HG03064 (cell line): ENCODE results near the gene VENTX.
"Not testable (repeated sequence)": the region's sequence is repeated elsewhere in the genome, so short reads cannot be mapped to it uniquely, and the experiment has no call there.

Experiments used
- ATAC-seq: cut with Tn5 transposase; IDR thresholded peaks from one replicate; pipeline ENCODE4 v1.9.1; 2021; ENCODE audit warnings: low read depth; ENCODE audit not compliant: unreplicated experiment

The VENTX gene

DNA sequence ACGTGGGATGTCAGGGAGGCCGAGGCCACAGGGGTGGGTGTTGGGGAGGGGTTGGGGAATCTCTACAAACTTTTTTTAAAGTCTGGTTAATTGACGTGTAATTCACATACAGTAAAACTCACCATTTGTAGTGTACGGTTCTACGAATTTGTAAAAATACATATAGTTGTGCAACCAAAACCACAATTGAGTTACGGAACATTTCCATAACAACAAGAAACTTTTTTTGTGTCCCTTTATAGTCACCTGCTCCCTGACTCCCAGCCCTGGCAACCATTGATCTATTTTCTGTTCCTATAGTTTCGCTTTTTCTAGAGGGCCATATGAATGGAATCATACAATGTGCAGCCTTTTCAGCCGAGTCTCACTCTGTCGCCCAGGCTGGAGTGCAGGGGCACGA is 2.9 kb upstream of the VENTX start:
- not testable (repeated sequence) for ATAC-seq

DNA sequence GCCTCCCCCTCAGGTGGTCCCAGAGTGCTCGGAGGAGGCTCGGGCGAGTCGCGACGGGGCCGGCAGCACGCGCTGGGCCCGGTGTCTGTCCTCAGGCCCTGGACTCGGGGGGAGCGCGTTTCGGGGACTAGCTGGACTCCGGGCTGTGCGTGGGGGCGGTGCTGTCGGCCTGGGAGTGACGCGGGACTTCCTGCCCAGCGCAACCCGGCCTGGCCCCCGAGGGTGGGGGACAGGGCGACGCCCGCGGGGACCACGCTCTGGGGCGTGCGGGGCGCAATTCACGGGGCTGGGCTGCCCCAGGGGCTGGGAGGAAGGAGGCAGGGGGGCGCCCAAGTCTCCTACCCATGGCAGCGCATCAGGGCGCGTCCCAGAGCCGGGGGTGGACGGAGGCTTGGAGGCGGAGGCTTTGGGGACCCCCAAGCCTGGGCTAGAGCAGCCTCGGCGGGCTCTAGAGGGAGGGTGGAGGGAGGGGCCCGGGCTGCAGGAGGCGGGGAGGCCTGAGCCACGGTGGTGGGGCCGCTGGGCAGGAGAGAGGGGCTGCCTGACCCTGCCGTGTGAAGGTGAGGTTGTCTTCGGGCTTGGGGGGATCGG is 2.3 kb upstream of the VENTX start:
- ATAC-seq, result no peak

DNA sequence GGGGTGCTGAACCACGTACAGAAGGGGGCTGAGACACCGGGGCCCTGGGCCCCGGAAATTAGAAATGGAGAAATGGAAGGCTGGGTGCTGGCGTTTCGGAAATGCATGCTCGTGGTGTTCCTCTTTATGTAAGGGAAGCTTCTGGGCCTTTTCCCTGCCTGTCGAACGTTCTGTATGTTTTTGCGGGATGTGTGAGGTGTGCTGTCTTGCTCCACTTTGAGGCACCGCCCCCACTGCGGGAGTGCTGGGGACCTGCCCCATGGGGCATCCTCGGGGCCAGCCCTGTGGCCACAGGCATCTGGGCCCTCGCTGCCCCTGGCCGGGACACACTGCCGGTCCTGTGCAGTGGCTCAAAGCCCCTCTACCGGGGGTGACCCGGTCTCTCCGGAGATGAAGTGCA is 1.7 kb upstream of the VENTX start:
- ATAC-seq, result no peak

DNA sequence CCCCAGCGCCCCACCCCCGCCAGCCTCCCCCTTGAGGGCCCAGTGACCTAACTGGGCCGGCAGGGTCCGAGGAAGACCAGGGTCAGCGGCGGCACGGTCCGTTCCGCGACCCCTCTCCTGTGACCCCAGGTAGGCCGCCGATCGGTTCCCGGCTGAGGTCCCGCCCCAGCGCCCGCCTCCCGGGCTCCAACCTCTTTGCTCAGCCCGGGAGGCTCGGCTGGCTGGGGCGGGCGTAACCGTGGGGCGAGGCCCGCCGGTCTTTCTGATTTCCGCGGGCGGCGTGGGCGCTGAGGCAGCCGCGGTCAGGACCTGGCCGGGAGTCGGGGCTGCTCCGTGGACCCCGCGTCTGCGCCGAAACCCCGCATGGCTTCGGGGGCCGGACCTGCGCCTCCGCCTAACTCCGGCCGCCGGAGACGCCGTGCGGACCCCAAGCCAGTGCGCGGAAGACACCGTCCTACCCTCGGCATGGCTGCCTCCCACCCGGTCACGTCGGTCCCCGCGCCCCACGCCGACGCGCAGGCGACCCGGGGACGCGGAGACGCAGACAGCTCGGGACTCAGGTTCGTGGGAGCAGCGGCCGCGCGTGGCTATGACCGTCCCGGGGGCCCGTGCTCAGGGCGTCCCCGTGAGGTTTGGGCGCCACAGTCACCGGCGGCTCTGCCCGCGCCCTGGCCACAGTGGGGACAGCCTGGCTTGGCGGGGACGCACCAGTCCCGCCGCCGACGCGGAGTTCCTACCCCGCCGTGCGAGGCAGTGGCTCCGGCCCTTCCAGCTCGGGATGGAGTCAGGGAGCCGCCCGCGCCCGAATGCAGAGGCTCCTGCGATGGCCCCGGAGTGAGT is 1.0 kb upstream of the VENTX start:
- ATAC-seq, result no peak

DNA sequence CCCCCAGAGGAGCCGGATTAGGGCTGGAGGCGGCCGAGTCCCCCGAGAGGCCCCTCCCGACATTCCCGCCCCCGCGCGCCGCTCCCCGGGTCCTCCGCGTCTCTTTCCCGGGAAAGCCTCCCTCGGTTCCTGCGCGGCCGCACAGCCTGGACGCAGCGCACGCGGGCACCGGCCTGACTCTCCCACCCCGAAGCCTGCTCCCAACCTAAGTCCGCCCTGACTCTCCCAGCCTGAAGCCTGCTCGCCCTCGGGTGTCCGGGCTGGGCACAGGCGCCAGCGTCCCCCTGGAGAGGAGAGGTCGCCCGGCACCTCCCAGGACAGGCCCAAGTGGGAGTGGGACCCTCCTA is 441 bp upstream of the VENTX start:
- no peak for ATAC-seq

DNA sequence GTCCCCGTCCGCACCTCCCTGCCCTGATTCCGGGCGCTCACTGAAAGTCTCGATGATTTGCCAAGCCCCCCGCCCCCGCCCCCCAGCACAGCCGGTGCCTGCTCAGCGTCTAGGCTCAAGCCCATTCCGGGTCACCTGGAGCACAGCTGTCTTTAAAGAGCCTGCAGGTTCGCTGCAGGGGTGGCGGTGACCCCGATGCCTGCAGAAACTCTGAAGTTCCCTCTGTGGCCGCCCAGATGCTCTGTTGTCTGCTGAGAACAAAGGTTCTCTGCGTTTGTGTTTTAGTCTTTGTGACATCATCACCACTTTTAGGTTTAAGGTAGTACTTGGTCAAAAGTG is 780 bp downstream of the VENTX start:
- ATAC-seq, result no peak

DNA sequence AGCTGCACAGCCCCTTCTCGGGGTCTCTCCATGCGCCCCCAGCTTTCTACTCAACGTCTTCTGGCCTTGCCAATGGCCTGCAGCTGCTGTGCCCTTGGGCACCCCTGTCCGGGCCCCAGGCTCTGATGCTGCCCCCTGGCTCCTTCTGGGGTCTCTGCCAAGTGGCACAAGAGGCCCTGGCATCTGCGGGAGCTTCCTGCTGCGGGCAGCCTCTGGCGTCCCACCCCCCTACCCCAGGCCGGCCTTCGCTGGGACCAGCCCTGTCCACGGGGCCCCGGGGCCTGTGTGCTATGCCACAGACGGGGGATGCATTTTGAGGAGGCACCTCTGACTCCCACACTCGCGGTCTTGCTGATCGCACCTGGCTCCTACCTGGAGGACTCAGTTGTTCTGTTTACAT is 2.3 kb downstream of the VENTX start:
- no peak for ATAC-seq

DNA sequence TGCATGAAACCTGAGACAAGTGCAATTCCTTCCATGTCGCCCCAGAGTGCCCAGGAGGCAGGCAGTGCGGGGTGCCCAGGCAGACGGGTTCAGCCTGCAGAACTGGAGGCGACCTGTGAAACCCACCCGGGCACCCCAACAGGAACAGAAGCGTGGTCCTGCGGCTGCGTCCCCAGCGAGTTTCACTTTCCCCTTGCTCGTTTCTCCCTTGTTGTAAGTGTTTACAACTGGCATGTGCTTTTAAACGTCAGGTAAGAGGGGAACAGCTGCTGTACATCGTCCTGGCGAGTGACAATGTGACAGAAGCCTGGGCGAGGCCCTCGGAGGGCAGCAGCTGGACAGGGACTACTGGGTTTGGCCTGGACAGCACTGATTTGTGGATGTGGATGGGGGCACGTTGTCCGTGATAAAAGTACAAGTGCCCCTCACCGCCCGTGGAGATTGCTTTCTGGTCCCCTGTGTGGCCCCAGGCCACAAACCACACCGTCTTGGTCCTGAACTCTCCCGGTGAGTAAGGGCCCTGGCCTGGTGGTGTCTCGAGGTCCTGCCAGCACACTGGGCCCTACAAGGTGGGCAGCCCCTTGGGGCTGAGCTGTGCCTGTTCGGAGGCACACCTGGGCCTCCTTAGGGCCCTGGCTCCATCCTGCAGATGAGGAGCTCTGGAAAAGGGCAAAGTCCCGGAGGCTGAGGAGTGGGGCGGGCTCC is 4.0 kb downstream of the VENTX start:
- ATAC-seq, result no peak

DNA sequence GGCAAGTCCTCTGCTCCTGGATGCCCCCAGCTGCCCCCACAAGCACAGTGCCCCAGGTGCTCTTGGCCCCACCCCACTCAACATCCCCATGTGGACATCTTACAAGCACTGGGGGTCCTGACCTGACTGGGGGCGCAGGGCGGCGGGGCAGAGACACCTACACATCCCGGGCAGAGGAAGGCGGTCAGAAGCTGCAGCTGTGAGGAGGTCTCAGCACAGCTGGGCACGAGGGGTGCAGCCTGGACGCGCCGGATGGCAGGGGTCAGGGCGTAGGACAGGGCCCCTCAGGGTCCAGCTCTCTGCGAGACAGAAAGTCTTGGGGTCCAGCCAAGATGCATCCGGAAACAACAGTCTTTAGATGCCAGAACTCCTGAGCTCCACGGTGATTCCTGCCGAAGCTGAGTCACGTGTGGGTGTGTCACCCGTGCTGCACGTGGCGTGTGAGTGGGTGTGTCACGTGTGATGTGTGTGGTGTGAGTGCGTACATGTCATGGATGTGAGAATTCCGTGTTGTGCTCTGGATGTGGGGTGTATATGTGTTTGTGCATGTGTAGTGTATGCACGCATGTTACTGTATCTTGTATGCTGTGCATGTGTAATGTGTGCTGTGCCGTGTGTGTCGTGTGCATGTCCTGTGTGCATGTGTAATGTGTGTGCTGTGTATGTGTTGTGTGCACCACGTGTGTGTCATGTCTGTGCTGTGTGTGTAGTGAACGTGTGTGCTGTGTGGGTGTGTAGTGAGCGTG is 5.1 kb downstream of the VENTX start:
- ATAC-seq, result no peak

DNA sequence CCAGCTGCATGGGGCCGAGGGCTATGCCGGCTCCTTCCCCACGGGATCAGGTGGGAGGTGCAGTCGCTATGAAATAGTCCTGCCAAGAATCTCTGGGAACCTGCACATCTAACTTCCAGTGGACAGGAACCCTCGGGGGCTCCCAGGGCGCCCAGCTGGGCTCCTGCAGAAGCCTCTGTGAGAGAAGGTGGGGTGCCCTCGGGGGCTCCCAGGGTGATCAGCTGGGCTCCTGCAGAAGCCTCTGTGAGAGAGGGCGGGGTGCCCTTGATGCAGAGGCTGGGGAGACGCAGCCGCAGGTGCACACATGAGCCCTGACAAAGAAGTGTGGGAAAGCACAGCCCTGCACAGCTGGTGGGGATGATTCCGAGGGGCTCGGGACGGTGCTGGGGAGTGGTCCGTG is 5.9 kb downstream of the VENTX start:
- ATAC-seq, result no peak

DNA sequence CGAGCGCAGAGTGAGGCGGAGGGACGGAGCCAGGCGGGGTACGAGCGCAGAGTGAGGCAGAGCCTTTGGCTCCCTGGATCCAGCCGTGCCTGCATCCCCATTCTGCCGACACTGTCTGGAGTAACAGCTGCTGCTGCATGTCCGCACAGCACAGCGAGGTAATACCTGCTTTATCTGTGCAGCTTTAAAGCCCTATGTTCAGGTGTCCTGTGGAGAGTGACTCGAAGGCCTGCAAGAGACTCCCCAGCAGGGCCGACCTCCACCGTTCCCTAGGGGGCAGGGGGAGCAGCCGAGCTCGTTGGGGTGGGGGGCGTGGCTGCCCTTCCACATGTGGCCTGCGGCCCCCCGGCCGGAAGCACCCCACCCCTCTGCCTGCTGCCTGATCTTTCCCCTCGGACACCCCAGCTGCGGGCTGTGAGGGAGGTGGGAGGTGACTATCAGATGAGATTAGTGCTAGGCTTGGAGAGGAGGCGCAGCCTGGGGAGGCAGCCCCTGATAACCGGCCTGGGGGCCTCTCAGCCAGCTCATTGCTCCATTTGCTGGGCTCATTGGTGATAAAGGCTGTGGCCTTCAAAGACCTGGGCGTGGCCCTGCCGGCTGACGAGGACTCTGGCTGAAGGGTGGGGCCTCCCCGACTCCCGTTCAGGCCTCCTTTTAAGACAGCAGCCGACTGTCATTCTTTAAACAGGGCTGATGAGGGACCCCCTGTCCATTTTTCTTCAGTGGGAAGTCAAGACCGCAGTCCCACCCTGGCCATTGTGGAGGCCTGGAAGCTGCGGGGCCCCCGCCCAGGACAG is 8.0 kb downstream of the VENTX start:
- ATAC-seq, result no peak

DNA sequence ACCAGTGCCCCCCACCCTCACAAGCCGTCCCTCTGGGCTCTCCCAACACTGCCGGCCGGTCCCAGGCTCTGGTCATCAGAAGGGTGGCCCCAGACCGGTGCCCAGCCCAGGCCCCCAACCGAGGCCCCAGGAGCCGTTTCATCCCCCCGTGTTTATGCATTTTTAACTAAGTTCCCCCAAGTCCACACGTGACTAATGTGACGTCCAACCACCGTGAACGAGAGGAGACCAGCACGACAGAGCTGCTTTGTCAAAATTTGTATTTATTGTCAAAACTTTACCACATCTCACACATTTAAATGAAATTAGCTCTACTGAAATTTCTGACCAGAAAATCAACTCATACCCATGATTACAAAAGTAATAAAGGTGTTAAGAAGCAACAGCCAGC is 8.6 kb downstream of the VENTX start:
- ATAC-seq, result no peak

DNA sequence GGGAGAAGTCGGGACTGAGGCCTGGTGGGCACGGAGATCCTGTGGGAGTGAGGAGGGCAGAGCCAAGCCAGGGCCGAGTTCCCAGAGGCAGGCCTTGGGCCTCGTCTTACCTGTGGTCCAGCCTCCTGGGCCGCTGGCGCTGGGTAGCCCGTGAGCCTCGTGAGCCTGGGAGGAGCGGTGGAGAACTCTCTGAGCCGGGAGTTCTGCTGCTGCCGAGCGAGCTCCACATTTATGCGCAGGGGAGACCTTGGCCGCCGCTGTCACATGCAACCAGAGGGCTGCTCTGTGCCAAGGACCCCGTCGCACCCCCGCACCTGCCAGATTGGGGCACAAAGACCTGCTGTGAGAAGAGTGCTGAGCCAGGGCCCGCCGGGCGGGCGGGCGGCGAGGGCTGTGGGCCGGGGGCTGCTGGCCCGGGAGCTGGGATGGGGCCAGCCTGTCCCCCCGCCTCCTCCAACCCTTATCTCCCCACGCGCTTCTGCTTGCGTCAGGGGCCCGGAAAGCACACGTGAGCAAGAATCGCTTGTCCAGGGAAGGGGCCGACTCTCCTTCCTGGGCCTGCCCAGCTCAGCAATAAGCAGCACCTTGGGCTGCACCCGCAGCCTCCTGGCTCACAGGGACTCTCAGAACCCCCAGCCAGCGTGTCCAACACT is 10.2 kb downstream of the VENTX start:
- ATAC-seq, result no peak

DNA sequence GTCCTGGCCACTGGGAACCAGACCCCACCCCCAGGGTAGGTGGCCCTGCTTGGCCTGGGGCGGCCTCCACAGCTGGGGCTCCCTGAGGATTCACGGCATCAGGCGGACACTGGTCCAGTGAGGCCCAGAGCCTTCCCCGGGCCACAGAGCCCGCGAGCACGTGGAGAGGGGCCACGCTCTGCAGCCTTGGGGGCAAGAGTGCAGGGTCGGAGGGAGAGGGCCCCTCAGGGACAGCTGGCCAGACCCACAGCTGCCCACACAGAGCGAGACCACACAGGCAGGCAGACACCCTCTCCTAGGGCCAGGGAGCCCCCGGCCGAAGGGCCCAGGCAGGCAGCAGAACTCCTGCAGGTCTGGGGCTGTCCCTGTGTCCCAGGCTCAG is 10.7 kb downstream of the VENTX start:
- ATAC-seq, result no peak

DNA sequence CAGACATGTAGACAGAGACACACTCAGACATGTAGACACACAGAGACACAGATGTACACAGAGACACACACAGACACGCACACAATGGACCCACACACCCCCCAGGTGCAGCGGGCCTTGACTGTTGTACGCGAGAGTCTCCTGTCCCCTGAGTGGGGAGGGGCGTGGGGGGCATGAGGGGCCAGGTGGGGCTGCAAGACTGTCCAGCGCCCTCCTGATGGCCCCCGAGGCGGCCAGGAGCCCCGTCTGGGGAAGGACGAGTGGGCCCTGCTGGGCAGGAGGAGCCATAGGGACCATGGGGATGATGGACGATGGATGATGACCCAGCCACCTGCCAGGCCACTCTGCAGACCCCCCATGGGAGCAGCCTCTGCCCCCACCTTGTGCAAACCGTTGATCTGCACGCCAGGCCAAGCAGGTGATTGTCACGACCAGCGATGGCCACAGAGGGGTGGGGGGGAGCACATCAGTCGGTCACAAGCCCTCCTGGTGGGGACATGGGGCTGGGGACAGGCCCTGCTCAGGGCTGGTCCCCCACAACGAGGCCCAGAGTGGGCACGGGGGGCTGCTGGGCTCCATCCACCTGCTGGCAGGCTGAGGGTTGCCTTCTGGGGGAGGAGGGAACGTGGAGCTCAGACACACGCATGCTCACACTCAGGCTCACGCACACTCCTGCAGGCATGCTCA is 11.6 kb downstream of the VENTX start:
- no peak for ATAC-seq

DNA sequence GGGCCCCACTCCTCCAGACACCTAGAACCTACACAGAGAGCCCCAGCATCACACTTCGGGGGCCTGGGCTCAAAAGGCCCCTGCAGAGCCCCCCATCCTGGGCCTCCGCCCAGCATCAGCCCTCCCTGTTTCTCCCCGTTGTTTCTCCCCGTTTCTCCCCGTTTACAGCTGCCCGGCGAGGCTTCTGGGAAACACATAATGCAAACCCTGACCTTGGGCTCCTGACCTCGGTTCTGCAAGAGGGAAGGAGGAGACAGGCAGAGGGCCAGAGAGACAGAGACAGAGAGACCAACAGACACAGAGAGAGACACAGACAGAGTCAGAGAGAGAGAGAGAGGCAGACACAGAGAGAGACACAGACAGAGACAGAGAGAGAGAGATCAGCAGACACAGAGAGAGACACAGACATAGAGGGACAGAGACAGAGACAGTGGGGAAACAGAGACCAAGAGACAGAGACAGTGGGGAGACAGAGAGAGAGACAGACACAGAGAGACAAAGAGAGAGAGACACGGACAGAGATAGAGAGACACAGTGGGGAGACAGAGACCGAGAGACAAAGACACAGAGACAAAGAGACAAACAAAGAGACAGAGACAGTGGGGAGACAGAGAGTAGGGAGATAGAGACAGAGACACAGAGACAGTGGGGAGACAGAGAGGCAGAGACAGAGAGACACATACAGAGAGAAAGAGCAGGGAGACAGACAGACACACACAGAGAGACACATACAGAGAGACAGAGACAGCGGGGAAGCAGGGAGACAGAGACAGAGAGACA is 12.5 kb downstream of the VENTX start:
- no peak for ATAC-seq

DNA sequence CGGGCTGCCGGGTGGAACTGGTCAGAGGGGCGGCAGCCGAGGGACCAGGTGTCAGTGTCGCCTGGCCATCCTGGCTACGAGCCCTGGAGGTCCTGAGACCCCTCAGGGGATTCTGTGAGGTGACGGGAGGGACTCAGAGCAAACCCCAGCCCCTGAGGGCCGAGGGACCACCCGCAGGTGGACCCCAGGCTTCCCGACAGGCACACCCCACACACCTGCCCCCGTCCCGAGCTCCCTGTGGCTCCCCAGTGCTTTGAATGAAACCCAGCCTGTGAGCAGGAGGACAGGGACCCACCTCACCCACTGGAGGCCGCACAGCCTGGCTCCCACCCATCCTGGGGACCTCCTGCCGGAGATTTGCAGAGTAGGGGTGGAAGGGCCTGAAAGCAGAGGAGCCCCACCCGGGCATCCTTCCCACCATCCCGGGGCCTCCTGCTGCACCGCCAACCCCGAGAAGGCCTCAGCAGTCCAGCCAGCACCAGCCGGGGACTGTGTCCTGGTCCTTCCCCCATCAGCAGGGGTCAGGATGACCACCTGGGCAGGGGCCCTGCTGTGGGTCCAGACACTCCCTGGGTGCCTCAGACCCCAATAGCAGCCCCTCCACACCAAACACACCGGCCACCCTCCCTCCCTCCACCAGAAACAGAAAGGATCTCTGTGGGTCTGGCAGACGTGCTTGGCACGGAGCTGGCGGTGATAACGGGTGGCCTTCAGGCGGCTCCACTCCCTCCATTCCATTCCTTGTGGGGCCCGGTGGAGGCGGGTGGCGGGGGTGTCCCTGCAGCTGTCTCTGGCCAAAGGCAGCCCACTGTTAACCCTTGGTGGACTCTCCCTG is 13.9 kb downstream of the VENTX start:
- ATAC-seq, result no peak

DNA sequence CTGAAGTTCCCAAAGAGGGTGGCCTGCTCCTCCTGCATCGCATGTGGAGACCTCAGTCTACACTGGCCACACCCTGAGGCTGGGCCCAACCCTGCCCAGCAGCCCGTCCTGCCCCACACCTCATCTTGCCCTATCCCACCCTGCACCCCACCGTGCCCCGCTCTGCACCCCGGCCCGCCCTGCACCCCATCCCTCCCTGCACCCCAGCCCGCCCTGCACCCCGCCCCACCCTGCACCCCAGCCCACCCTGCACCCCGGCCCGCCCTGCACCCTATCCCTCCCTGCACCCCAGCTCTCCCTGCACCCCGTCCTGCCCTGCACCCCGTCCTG is 14.5 kb downstream of the VENTX start:
- ATAC-seq, result no peak
